GM19240 (cell line): ENCODE measurements around the gene SCAPER.
"Not testable (repeated sequence)": the region's sequence is repeated elsewhere in the genome, so short reads cannot be mapped to it uniquely, and the experiment has no call there.

Experiments
- DNase-seq: peaks from one replicate; pipeline ENCODE4 v3.0.0; 2011; ENCODE audit warnings: low spot score; ENCODE audit not compliant: insufficient read length

Gene SCAPER

DNA sequence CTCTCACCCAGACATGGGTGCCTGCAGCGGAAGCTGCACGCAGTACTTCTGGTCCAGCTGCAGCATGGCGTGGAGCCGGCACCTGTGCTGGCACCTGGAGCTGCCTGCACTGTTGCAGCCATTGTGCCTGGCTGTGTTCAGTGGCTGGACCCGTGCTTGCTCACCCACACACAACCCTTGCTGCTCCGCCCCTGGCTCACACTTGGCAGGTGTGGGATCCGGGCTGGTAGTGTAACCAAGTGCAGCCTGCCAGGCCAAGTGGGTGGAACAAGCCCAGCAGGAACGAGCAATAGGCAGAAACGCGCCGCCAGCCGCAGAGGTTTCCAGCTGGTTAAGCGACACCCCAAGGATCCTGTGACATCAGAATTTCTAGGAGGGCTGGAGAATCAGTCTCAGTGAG lies 11.2 kb upstream of the SCAPER start:
- no peak for DNase-seq

DNA sequence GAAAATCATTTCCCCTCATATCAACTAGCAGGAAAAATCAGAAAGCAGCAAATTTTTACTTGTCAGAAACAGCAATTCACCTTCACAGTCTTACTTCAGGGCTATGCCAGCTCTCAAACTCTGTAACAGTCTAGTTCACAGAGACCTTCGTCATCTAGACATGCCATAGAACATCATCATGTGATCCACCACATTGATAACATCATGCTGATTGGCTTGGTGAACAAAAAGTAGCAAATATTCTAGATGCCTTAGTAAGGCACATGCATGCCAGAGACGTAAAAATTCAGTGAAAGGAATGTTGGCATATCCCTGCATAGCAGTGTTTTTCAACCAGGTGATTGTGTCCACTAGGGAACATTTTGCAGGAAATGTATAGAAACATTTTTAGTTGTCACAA lies 8.6 kb upstream of the SCAPER start:
- DNase-seq = no peak

DNA sequence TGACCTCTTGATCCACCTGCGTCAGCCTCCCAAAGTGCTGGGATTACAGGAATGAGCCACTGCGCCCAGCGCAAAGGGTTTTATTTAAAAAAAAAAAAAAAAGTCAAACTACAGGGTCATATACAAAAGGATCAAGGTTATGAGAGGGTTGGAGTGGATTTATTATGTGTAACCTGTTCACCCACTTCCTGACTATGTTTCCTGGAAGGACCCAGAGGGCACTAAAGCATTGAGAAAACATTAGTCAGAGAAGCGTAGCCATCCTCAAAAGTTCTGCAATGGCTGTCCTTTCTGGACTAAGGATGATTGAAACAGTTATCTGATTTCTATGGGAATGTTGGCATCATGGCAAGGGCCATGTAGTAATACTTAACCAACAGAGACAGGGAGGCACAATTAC lies 7.3 kb upstream of the SCAPER start:
- no peak for DNase-seq

GRCh38 chr15:76905855-76906254 lies 715 bp upstream of the SCAPER start:
- DNase-seq = no peak

GRCh38 chr15:76904461-76905012 lies 603 bp downstream of the SCAPER start:
- no peak for DNase-seq

GRCh38 chr15:76903251-76903681 lies 1.9 kb downstream of the SCAPER start:
- no peak for DNase-seq

DNA sequence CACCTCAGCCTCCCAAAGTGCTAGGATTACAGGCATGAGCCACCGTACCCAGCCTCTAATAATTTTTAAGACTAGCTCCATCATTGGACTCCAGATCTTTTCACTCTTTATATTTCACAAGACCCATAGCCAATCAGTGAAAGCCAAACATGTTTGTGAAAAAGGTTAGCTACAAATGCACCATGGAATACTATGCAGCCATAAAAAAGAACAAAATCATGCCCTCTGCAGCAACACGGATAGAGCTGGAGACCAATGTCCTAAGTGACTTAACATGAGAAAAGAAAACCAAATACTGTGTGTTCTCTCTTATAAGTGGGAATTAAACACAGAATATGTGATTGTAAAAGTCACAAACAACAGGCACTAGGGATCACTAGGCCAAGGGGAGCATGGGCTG lies 3.2 kb downstream of the SCAPER start:
- no peak for DNase-seq

DNA sequence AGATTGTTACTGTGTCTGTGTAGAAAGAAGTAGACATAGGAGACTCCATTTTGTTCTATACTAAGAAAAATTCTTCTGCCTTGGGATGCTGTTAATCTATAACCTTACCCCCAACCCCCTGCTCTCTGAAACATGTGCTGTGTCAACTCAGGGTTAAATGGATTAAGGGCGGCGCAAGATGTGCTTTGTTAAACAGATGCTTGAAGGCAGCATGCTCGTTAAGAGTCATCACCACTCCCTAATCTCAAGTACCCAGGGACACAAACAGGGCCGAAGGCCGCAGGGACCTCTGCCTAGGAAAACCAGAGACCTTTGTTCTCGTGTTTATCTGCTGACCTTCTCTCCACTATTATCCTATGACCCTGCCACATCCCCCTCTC lies 5.2 kb downstream of the SCAPER start:
- DNase-seq = not testable (repeated sequence)

DNA sequence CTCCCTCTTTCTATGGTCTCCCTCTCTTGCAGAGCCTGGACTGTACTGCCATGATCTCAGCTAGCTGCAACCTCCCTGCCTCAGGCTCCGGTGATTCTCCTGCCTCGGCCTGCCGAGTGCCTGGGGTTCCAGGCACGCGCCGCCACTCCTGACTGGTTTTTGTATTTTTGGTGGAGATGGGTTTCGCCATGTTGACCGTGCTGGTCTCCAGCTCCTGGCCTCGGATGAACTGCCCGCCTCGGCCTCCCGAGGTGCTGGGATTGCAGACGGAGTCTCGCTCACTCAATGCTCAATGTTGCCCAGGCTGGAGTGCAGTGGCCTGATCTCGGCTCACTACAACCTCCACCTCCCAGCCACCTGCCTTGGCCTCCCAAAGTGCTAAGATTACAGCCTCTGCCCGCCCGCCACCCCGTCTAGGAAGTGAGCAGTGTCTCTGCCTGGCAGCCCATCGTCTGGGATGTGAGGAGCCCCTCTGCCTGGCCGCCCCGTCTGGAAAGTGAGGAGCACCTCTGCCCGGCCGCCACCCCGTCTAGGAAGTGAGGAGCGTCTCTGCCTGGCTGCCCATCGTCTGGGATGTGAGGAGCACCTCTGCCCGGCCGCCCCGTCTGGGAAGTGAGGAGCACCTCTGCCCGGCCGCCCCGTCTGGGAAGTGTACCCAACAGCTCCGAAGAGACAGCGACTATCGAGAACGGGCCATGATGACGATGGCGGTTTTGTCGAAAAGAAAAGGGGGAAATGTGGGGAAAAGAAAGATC lies 5.8 kb downstream of the SCAPER start:
- not testable (repeated sequence) for DNase-seq

GRCh38 chr15:76898102-76898501 lies 7.0 kb downstream of the SCAPER start:
- no peak for DNase-seq

GRCh38 chr15:76894174-76894573 lies 11.0 kb downstream of the SCAPER start:
- no peak for DNase-seq

- DNase-seq = not testable (repeated sequence)
These were observed 12.3 kb downstream of the SCAPER start for GRCh38 chr15:76892836-76893235.

GRCh38 chr15:76887280-76888141 lies 17.6 kb downstream of the SCAPER start:
- DNase-seq = not testable (repeated sequence)

DNA sequence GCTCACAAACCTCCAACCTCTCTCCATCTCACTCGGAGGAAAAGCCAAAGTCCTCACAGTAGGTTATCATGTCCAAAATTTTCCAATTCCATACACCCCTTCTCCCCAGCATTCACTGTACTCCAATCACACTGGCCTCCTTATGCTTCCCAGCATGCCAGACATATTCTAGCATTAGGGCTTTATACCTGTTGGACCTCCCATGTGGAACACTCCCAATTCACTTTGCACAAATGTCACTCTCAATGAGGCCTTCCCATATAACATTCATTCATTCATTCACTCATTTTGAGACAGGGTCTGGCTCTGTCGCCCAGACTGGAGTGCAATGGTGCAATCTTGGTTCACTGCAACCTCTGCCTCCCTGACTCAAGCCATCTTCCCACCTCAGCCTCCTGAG lies 19.9 kb downstream of the SCAPER start:
- no peak for DNase-seq

DNA sequence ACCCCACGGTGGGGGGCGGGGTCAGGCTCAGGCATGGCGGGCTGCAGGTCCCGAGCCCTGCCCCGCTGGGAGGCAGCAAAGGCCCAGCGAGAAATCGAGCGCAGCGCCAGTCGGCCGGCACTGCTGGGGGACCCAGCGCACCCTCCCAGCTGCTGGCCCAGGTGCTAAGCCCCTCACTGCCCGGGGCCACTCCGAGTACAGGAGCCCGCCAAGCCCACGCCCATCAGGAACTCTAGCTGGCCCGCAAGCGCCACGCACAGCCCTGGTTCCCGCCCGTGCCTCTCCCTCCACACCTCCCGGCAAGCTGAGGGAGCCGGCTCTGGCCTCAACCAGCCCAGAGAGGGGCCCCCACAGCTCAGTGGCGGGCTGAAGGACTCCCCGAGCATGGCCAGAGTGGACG lies 29.2 kb downstream of the SCAPER start:
- DNase-seq = no peak

- DNase-seq = not testable (repeated sequence)
These were observed 32.1 kb downstream of the SCAPER start for GRCh38 chr15:76873066-76873465.

GRCh38 chr15:76871930-76872329 lies 33.2 kb downstream of the SCAPER start:
- no peak for DNase-seq

GRCh38 chr15:76868740-76869139 lies 36.4 kb downstream of the SCAPER start:
- no peak for DNase-seq

GRCh38 chr15:76866716-76867321 lies 38.3 kb downstream of the SCAPER start:
- no peak for DNase-seq

DNA sequence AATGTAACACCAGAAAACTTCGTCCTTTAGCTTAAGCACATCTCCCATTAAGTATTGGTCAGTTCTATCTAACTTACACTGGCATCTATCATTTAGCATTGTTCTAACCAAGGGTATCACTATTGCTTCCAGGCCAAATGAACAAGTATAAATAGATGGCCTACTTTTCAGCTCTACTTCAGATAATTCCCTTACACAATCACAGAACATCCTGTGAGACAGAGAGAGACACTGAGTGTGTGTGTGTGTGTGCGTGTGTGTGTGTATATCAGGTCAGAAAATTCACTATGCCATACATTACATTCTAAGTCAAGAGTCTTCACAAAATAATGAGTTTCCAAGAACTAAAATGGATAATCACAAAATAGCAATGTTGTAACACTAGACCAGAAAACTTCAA lies 39.1 kb downstream of the SCAPER start:
- DNase-seq = no peak

DNA sequence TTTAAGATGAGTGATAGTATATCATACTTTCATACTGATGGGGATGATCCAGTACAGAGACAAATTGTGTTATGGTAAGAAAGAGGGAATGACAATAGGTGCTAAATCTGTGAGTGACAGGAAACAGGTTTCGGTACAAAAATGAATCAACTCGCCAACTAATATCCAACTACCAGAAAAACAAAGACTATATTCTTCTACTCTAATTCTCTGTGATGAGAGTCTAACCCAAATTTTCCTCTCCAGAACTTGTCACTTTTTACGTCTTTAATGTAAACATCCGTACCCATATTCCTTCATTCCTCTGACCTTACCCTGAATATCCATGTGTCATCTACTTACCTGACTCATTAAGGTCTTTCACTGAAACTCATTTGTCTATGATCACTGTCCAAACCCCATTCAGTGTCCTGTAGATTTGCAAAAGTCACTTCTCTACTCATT lies 39.6 kb downstream of the SCAPER start:
- DNase-seq = no peak

DNA sequence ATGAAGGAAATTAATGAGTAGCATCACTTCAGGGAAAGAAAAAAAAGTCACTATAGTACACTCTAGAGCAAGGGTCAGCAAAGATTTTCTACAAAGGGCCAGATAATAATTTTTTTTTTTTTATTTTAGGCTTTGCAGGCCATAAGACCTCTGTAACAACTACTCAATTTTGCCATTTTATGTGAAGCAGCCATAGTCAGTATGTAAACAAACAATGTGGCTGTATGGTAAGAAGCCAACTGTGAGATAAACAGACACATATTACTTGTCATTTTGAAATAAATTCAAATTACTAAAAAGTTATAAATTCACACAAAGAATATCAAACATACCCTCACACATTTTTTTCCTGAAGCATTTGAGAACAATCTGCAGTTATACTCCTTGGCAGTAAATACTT lies 40.6 kb downstream of the SCAPER start:
- no peak for DNase-seq
